Peyer's patch (tissue), 4 donors: ENCODE results near the gene CATSPERE. TPM values are rescaled to one million over a fixed set of nuclear protein-coding genes. Genes with fewer than 3 reads are reported as not detected.
A peak's percentile ranks its signal among the peaks of the same experiment; 100 is the strongest.

Experiments
- DNase-seq, 3 donors: peaks; one replicate each; pipeline ENCODE4 v3.0.0-alpha.2; 2017 to 2019
- H3K27ac ChIP-seq, 4 donors: fragments of 200-600 bp; sonication (generic); one replicate each; pipeline ENCODE4 v1.5.1; 2016 to 2019
- H3K27me3 ChIP-seq, 2 donors: fragments of 200-600 bp; sonication (generic); one replicate each; pipeline ENCODE4 v1.5.1; 2019
- H3K36me3 ChIP-seq, 3 donors: fragments of 200-600 bp; sonication (generic); one replicate each; pipeline ENCODE4 v1.5.1; 2016 to 2019
- H3K4me1 ChIP-seq, 4 donors: fragments of 200-600 bp; sonication (generic); one replicate each; pipeline ENCODE4 v1.5.1; 2016 to 2019
- H3K4me3 ChIP-seq, 4 donors: fragments of 200-600 bp; sonication (generic); 1 replicate in 3 of 4; 2 replicates in 1 of 4; pipeline ENCODE4 v1.5.1; 2016 to 2019; ENCODE audit warnings: mild to moderate bottlenecking in 1 of 4
- H3K9me3 ChIP-seq, 4 donors: fragments of 200-600 bp; sonication (generic); one replicate each; pipeline ENCODE4 v1.5.1; 2016 to 2019; ENCODE audit warnings: mild to moderate bottlenecking in 1 of 4
- CTCF ChIP-seq, 6 experiments: fragments of 450-650 bp in 4 of 6; fragments of 200-600 bp in 2 of 6; sonication (generic) in 1 of 6; IDR thresholded peaks; one replicate each; pipeline ENCODE4 v1.5.1; 2017 to 2019; ENCODE audit warnings: antibody characterized with exemption in 6 of 6, mild to moderate bottlenecking in 3 of 6, moderate library complexity in 1 of 6
- POLR2A ChIP-seq, 2 donors: fragments of 450-650 bp; IDR thresholded peaks; one replicate each; pipeline ENCODE4 v1.5.1; 2017; ENCODE audit warnings: antibody characterized with exemption in 2 of 2, mild to moderate bottlenecking in 2 of 2, moderate library complexity in 2 of 2
- total RNA-seq, 4 donors: library from RNA; depleted of rRNA; stranded (reverse); fragments of >200 nt; gene quantifications; one replicate each; pipeline ENCODE4 v1.1.0, GENCODE V29; 2016

The CATSPERE gene
- total RNA-seq, 4 donors from 2014 or later: 0.18 to 9.3 (median 1.2) TPM; not detected in 1

DNA sequence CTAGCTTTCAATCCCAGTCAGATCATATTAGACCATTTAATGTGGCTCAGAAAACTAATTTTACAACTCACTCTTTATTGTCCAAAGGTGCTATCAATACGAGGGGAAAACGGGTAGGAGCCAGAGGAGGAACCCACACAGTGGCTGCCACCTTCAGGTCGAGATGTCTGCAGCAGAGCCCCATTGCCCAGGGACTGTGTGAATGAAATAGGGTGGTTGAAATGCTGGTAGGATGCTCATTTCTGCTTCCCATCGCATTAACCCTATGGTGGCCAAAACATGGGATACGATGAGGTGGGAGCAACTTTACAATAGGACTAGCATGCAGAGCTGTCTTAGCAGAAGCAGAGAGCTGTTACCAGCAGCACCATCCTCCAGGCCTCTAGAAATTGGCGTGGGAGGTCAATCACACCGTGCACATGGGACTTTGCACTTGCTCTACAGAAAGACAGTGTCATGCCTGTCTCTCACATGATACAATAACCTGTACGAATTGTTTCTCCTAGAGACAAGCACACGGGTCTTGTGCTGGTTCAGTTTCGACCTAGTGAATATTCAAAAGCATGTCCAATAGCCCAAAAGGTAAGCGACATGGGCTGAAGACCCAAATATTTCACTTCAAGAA lies 122.4 kb downstream of the CATSPERE start:
- TF ChIP-seq POLR2A (IDR thresholded peaks at IDR 0.05): no peak
- no peak for TF ChIP-seq CTCF (IDR thresholded peaks at IDR 0.05)
- H3K9me3 ChIP-seq: no peaks in the 10 kb centered on the region
- no peaks in the 10 kb centered on the region for H3K4me1 ChIP-seq
- no peak for DNase-seq
- no peaks in the 10 kb centered on the region for H3K27me3 ChIP-seq
- H3K27ac ChIP-seq: no peak overlapping the region
- H3K36me3 ChIP-seq: no peaks in the 10 kb centered on the region
- no peak overlapping the region for H3K4me3 ChIP-seq

GRCh38 chr1:244585867-244586266 lies 124.8 kb downstream of the CATSPERE start:
- no peak overlapping the region for H3K4me3 ChIP-seq
- no peak for DNase-seq
- H3K27me3 ChIP-seq: no peaks in the 10 kb centered on the region
- H3K9me3 ChIP-seq: no peaks in the 10 kb centered on the region
- H3K4me1 ChIP-seq: no peaks in the 10 kb centered on the region
- no peak overlapping the region for H3K27ac ChIP-seq
- no peak for TF ChIP-seq CTCF (IDR thresholded peaks at IDR 0.05)
- TF ChIP-seq POLR2A (IDR thresholded peaks at IDR 0.05): no peak
- H3K36me3 ChIP-seq: no peaks in the 10 kb centered on the region

- no peak overlapping the region for H3K27ac ChIP-seq
- TF ChIP-seq POLR2A (IDR thresholded peaks at IDR 0.05): no peak
- no peak for TF ChIP-seq CTCF (IDR thresholded peaks at IDR 0.05)
- H3K36me3 ChIP-seq: no peaks in the 10 kb centered on the region
- no peaks in the 10 kb centered on the region for H3K9me3 ChIP-seq
- H3K4me3 ChIP-seq: no peak overlapping the region
- DNase-seq: no peak
- no peaks in the 10 kb centered on the region for H3K27me3 ChIP-seq
- H3K4me1 ChIP-seq: no peaks in the 10 kb centered on the region
These were observed 129.6 kb downstream of the CATSPERE start for GRCh38 chr1:244590670-244591069.

DNA sequence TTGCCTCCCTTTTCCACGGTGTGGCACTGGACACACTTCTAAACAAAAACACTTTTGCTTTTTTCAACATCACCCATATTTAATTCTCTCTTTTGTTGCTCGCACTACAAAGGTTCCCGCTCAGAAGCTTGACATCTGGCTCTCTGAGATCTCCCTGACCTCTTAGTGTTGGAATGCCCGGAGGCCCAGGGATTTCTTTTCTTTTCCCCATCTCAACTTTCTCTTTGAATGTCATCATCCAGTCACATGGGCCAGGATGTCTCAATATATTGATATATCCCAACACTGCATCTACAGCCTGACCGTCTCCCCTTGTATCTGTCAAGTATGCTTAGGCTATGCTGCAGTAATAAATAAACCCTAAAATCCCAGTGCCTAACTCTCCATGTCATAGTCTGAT lies 137.5 kb downstream of the CATSPERE start:
- Histone ChIP-seq H3K36me3 (no peaks in the 10 kb centered on the region), H3K4me1 (no peaks in the 10 kb centered on the region), H3K4me3 (no peak overlapping the region), H3K9me3 (no peaks in the 10 kb centered on the region), H3K27me3 (no peaks in the 10 kb centered on the region), H3K27ac (no peak overlapping the region)
- no peak for TF ChIP-seq POLR2A (IDR thresholded peaks at IDR 0.05)
- TF ChIP-seq CTCF (IDR thresholded peaks at IDR 0.05): no peak
- no peak for DNase-seq

DNA sequence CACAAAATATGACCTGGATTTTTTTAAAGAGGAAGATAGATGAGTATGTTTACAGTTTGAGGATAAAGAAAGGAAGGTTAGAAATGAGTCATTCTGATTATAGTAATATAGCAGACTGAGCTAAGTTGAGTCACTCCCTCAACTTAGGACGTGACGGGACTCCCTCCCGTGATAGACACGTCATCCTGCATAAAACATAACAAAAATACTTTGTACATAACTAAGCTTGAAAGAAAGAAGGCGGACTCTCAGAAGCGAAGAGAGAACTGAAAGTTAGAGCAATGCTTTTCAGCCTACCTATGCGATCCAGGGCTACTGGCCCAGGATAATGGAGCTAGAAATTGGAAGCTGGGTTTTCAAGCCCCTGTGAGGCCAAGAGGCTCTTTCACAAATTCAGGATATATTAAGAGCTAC lies 138.9 kb downstream of the CATSPERE start:
- no peaks in the 10 kb centered on the region for H3K36me3 ChIP-seq
- H3K27ac ChIP-seq: no peak overlapping the region
- DNase-seq: peak in 1 of 3 donors; percentile 66
- no peak overlapping the region for H3K4me3 ChIP-seq
- H3K9me3 ChIP-seq: no peaks in the 10 kb centered on the region
- TF ChIP-seq POLR2A (IDR thresholded peaks at IDR 0.05): no peak
- TF ChIP-seq CTCF (IDR thresholded peaks at IDR 0.05): no peak
- H3K27me3 ChIP-seq: no peaks in the 10 kb centered on the region
- H3K4me1 ChIP-seq: no peaks in the 10 kb centered on the region

DNA sequence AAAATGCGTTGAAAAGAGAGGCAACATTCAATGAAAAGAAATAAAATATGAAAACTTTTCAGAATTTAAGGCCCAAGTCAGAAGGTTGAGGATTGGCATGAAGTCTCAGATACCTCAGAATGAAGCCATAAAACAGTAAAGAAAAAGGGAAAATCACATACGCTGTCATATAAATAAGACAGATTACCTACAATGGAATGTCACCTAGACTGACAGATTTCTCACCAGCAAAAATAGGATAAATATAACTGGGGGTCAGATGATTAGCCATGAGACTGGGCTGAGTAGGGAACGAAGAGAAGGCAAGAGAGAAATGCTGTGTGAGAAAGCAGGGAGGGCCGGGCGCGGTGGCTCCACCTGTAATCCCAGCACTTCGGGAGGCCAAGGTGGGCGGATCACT lies 140.3 kb downstream of the CATSPERE start:
- Histone ChIP-seq H3K36me3 (no peaks in the 10 kb centered on the region), H3K4me1 (no peaks in the 10 kb centered on the region), H3K27me3 (no peaks in the 10 kb centered on the region), H3K4me3 (no peak overlapping the region), H3K9me3 (no peaks in the 10 kb centered on the region), H3K27ac (no peak overlapping the region)
- TF ChIP-seq POLR2A (IDR thresholded peaks at IDR 0.05) (no peak), CTCF (IDR thresholded peaks at IDR 0.05) (no peak)
- DNase-seq: no peak
